Renal cortical epithelial cell (primary cell): ENCODE measurements around the gene RETN. TPM values are rescaled to one million over a fixed set of nuclear protein-coding genes. Genes with fewer than 3 reads are reported as not detected.

Source experiments
- DNase-seq: peaks from one replicate; pipeline ENCODE4 v3.0.0-alpha.2; 2011; ENCODE audit warnings: low read depth
- total RNA-seq: library from RNA; depleted of rRNA; stranded (reverse); fragments of >200 nt; gene quantifications from 2 replicates; pipeline ENCODE4 v1.2.3, GENCODE V29; 2014

RETN gene, protein sequence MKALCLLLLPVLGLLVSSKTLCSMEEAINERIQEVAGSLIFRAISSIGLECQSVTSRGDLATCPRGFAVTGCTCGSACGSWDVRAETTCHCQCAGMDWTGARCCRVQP
- total RNA-seq, result not detected in 2 replicates

DNA sequence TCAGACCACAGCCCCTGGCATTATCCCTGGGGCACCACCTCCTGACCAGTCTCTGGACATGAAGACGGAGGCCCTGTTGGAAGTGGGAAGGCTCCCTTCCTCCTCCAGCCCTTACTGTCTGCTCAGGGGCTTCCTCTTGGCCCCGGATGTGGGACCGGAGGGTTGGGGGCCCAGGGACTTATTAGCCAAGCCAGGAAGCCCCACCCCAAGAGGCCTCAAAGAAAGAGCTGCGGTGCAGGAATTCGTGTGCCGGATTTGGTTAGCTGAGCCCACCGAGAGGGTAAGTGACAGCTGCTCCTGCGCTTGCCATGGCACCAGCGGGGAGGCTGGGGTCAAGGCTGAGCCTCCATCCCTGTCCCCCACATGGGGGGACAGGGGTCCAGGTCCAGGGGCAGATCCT, at the start of gene RETN:
Gene RETN, plus strand, starts transcription at position 208 of the 400 bp plus-strand sequence. CDS start 278 bp downstream, outside the sequence.
- no peak for DNase-seq

DNA sequence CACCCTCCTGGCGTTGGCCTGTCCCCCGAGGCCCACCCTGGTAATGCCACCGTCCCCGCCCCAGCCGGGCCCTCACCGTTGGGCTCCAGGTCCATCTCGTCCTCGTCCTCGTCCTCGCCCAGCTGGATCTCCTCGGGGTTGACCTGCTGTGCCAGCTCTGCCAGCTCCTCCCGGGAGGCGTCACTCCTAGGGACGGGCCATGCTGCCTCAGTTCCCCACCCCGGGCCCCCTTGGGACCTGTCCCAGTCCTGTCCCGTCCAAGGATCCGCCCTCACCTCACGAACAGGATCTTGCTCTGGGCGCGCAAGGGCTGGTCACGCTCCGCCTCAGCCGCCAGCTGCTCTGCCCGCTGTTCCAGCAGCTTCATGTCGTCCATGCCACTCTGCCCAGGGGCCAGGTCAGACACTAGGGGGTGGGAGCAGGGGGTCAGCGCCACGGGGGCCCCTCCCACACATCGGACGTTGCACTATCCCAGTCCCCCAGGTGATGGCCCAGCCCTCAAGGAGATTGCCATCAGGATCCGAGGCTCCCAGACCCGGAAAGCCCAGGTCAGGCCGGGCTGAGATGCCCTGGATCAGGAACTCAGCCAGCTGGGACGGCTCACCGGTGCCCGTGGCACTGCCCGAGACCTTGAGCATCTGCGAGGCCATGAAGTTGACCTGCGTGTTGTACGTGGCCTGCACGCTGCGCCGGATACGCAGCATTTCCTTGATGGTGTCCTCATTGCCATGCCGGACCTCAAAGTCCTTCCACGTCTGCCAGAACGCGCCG, 49.0 kb upstream of the RETN start:
- DNase-seq, result no peak

DNA sequence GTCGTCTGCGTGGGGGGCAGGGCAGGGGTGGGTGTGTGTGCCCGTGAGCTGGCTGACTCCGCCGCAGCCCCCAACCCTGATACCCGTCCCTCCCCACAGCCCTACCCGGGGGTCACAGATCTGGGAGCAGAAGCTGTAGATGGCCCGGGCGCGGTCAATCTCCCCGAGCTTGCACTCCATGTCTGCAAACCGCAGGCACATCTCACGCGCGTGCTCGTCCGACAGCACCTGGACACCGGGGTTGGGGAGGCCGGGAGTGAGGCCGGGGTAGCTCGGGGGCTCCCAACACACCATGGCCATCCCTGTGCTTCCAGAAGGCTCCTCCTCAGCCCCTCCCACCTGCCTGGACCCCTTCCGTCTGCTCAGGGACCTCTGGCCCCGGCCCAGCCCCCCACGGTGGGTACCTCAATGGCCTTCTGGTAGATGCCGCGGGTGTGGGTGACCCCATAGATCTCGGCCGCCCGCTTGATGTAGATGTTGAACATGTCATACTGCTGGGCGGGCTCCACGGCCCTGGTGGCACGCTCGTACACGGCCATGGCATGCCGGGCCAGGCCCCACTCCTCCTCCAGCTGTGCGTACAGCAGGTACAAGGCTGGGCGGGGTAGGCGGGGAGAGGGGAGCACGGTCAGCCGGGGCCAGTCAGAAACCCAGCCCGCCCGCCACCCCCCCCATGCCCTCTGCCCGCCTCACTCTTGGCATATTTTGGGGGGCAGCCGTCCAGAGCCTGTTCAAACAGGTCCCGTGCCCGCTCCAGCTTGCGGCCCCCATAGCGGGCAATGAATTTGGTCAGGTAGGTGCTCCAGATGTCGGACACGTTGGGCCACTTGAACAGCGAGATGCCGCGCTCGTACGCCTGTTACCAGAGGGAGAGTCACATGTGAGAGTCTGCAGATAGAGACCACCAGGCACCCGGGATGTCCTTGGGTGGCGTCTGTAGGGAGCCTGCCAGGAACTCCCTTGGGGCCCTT, 48.1 kb upstream of the RETN start:
- no peak for DNase-seq

DNA sequence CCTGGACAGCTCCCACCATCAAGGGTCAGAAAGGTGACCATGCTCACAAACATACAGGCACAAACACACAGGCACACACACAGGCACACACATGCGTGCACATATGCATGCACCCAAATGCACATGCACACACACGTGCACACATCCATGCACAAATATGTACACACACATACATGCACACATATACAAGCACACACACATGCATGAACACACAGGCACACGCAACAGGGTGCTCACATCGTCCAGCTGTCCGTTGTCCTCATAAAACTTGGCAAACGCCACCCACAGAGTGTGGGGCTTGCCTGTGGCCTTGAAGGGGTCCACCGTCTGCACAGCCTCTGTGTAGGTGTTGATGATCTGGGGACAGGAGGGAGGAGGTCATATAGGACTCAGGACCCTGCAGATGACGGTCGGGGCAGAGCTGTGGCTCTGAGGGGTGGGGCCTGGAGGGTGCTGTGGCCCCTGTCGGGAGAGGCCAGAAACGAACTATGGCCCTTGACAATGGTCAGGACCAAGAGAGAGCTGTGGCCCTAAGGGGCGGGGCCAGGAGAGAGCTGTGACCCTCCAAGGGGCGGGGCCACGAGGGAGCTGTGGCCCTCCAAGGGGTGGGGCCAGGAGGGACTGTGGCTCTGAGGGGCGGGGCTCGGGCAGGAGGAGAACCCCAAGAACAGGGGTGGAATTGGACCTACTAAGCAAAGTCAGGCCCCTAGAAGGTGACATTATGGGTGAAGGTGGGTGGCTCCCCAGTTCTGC, 45.7 kb upstream of the RETN start:
- DNase-seq, result no peak

DNA sequence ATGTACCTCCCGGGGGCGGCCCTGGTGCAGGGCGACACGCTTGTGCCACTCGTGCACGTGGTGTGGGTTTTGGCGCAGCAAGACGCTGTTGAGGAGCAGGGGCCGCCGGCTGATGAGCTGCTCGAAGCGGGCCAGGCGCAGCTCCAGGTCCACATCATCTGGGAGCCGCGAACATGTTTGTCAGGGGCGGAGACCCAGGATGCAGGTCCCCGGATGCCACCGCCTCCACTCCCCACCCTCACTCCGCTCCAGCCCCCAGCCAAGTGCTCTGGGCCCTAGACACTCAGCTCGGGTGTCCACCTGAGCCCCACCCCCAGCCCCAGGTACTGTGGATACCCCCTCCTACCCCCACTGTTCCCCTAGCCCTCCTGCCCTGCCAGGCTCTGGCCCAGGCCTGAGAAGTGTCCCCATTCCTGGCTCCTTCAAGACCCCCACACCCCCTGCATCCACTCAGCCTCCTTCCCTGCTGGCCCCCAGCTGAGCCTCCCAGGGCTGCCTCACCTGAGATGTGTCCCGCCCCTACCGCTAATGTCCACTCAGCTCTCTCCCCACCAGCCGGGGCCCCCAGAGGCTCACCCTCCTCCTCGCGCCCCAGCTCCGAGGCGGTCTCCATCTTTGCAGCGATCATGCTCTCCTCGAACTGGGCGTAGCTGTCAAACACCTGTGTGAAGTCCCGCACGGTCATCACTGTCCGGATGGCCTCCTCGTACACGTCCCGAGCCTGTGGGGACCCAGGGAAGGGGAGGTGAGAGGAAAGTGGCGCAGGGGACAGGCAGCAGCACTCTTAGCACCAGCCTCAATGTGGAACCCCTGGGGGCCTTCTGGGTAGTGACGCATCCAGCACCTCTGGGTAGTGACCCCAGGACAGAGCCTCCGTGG, 44.9 kb upstream of the RETN start:
- DNase-seq, result no peak

DNA sequence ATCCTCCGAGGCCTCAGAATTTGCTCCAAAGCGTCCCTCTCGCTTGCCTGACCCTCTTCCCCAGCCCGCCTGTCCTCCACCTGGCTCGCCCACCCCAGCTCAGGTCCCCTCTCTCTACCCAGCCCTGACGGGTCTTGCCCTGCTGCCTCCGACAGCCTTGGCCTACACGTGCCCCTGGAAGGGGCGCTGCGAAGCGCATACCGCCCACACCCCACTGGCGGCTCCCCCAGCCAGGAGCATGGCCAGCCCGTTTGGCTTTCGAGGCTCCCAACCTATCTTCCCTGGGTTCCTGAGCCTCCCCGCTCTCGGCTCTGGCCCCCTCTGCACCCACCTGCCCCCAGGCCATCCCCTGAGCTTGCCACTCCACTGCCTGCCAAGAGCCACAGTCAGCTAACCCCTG, 44.0 kb upstream of the RETN start:
- no peak for DNase-seq

DNA sequence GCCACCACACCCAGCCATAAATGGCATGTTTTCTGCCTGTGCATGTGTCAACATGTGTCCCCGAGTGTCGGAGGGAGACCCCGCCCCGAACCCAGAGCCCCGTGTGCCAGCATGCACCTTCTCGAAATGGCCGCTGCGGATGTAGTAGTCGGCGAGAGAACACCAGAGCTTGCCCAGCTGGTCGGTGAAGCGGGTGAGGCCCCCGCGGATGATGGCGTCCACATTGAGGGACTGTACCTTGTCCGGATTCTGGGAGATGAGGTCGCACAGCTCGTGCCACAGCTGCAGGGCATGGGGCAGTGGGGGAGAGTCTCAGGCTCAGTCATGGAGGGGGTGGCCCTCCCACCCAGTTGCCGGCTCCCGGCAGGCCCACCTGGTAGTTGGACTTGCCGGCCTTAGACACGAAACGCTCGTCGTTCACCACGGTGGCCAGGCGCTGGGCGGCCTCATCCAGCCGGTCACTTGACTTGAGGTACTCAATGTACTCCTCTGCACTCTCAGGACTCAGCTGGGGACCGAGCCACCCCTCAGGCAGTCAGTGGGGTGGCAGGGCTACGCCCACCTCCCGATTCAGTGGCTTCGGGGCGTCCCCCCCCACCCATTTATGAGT, 43.0 kb upstream of the RETN start:
- DNase-seq, result no peak

DNA sequence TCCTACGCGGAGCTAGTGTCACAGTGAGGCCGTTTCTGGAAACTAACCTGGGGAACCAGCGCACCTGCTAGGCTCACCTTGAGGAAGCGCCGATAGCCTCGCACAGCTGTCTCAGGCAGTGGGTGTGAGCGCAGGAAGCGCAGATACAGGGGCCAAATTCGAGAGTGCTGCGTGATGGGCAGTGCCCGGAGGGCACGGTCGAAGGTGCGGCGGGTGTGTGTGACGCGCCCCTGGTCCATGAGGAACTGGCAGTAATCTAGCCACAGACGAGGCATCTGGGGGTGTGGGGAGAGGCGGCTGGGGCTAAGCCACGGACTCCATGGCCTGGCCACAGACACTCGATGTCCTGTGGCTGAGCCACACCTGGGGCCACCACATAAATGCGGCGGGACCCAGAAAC, 41.7 kb upstream of the RETN start:
- no peak for DNase-seq

DNA sequence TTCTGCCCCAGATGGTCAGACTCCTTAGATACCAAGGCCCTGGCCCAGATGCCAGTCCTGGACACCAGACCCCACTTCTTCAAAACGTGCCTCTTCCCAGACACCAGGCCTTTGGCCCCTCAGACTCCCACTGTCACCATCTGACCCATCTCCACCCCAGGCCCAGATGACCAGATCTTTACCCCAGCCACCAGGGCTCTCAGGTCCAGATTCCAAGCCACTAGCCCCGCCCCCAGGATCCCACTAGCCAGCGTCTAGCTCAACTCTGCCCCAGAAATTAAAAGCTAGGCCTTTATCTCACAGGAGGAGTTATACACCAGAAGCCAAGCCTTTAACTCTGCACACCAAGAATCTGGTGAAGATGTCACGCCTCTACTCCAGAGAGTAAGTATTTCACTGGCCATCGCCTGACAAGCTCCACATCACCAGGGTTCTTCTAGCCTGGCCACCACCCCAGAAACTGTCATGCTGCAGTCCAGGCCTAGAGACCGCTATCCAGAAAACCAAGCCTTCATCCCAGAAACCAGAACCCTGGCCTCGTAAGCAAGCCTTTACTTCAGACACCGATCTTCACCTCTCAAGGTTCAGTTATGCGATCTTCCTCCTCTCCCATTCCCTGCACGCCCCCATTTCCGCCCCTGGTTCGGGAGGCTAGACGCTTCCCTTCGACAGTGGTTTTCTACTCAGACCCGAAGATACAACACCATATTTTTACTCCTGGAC, 40.1 kb upstream of the RETN start:
- DNase-seq, result no peak

DNA sequence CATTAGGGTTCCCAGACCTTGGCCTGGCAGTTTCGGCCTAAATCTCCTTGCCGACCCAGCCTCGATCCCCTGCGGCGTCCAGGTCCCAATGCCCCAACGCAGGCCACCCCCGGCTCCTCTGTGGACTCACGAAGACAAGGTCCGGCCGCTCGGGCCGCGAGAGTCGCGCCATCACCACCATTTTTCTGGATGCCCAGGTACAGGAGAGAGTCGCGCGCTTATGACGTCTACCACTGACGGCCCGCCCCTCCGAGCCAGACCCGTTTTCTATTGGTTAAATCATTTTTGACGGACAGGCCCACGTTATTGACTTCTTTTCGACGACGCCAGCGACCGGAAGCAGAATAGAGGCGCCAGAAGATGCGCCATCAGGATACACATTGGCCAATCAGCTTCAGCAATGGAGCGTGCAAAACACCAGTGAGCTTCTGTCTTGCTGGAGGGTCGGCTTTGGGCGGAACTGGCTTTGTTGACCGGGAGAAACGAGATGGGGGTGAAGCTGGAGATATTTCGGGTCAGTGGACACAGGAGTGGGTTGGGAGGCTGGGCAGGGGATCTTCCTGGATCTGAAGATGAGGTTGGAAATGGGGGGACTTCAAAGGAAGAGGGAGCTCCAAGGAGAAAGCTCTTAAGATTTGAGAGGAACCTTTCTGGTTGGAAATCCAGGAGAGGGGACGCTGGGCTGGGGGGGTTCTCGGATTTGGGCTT, 39.3 kb upstream of the RETN start, which contains the start of the genes PET100 and XAB2:
Gene PET100, plus strand, starts transcription at position 447 of the 708 bp plus-strand sequence. Its CDS starts 41 bp downstream, at position 488.
Gene XAB2, minus strand, starts transcription at position 199 of the 708 bp plus-strand sequence. Its CDS starts 18 bp downstream, at position 181.
- DNase-seq, result peak; percentile 98

DNA sequence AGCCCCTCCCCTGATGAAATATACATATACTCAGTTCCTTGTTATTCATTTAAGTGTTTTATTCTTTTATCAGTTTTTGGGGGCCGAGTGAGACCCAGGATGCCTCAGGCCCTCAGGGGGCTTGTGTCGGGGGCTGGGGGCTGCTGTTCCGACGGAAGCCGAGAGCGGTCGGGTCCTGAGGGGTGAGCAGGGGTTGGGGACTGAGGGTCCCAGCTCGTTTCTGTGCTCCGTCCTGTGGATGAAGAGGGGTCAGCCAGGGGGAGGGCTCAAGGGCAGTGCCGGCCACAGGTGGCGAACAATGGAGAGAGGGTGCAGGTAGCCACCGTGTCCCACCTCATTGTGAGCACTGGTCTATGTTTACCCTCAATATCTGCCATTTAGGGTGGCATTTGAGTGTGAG, 37.3 kb upstream of the RETN start:
- no peak for DNase-seq

DNA sequence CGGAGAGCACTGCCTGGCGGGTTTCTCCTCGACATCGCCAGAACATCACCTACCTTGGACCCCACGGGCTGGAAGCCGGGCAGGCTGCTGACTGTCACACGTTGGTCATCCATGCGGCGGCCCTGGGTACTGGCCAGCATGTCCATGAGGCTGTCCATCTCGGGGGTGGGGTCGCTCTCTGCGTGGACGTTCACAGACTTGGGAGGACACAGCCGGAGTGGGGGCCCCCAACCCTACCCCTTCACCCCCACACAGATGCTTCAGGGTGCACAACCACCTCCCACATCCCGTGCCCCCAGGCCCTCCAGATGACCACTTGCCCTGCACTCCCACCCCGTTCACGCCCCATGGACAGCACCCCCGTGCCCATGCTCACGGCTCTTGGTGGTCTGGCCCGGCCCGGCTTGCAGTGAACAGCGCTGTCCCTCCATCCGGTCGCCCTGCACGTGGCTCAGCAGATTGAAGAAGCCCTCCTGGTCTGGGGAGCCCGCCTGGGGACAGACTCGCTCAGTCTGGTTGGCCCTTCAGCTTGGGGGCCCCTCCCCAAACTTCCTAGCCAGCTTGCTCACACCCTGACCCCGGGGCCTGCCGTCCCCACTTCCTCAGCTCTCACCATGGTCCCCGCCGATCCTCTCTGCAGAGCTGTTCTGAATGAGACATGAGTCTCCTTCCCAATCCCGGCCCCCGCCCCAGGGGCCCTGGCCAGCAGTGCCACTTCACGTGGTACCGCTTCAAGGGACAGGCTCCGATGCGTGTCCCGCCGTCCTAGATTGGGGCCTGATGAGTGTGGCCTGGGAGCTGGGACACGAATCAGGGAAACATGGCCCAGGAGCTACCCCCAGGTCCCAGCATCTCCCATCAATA, 36.3 kb upstream of the RETN start:
- DNase-seq, result no peak

DNA sequence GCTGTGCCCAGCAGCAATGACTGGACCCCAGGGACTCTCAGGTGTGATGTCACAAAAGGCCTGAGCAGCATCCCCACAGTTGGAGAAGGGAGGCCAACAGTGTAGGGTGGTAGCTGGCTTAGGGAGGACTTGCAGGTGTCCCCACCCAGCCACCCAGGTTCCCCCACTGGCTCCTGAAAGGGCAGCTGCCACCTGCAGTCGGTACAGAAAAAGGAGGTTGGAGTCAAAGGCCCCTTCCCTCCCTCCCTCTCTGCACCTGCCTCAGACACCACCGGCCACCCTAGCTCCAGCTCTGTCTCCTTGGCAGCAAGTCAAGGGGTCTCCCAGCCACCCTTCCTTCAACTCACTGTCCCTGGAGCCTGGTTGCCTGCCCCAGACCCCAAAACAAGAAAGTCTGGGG, 35.2 kb upstream of the RETN start, which contains the start of gene PCP2:
Gene PCP2, minus strand, starts transcription at position 22 of the 400 bp plus-strand sequence. CDS start 262 bp downstream, outside the sequence.
- no peak for DNase-seq

DNA sequence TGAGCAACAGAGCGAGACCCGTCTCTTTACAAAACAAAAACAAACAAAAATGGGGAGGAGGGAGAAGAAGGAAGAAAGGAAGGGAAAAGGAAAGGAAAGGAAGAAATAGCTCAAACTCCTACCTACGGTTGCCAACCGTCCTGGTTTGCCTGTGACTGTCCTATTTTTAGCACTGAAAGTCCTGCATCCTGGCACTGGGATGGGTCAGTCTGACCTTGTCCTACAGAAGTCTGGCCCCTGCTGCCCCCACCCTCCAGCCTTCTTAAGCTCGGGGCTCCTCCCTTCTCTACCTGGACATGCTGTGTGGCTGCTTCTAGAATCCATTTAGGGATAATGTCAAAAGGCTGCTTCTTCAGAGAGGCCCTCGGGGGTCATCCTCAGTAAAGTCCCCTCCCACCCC, 33.2 kb upstream of the RETN start:
- no peak for DNase-seq

DNA sequence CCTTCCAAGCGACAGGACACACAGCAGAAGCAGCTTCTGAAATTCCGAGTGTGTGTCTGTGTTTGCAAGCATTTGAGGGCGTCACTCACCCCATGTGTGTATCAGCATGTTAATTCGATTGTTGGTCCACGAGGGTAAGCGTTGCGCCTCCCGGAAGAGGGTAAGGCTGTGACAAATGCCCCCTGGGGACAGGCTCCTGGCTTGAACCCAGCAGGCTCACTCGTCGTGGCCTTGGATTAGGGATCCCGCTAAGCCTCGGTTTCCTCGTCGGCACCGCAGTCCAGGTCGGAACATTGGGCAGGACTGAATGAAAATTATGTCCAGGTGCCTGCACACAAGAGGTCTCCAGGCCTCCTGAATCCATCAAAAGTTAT, 32.5 kb upstream of the RETN start:
- DNase-seq, result no peak

DNA sequence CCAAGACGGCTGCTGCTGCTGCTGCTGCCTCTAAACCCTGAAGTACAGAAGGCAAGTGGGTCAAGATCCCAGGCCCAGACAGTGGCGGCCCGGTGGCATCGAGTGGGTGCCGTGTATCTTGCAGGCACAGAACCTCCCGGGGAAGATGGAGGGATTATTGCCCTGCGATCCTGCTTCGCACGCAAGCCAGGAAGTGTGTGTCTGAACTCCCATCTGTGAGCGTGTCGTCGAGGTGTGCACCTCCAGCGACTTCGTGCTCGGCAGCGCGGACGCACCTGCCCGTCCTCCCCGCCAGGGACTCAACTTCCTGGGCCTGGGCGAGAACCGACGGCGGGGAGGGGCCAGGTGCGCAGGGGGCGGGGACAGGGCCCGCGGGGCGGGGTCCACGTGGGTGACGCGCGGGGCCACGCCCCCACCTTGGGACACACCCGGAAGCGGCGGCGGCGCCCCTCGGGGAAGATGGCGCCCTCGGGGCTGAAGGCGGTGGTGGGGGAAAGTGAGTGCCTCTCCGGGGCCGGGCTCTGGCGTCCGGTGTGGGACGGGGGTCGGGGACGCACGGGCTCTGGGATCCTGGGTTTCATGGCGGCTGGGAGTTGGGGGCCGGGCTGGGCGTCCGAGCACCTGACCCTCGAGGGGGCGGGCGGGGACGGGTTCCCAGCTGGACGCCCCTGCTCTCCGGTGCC, 32.0 kb upstream of the RETN start, which contains the start of gene STXBP2:
Gene STXBP2, plus strand, starts transcription at position 420 of the 683 bp plus-strand sequence. Its CDS starts 40 bp downstream, at position 460.
- peak; percentile 19 for DNase-seq
